GM23338 (cell line): ENCODE results near the gene GRIK2. TPM values are rescaled to one million over a fixed set of nuclear protein-coding genes. Genes with fewer than 3 reads are reported as not detected.

Experiments
- ATAC-seq: fragments of 200-7000 bp; cut with Tn5 transposase; 3 replicates; pipeline ENCODE4 v1.9.1; 2020
- DNase-seq: peaks from one replicate; pipeline ENCODE4 v3.0.0-alpha.2; 2015; ENCODE audit warnings: low spot score
- H2AFZ ChIP-seq: fragments of 200-600 bp; sonication (generic); 2 replicates; pipeline ENCODE4 v1.8.0; 2016; ENCODE audit warnings: antibody characterized with exemption, mild to moderate bottlenecking, moderate library complexity
- H3F3A ChIP-seq: fragments of 200-600 bp; sonication (generic); replicated peaks from 2 replicates; pipeline ENCODE4 v1.8.0; 2017; ENCODE audit warnings: antibody characterized with exemption, mixed run types, low read depth
- H3K27ac ChIP-seq: fragments of 200-600 bp; sonication (generic); 2 replicates; pipeline ENCODE4 v1.6.1; 2016; ENCODE audit warnings: low read depth
- H3K27me3 ChIP-seq: fragments of 200-600 bp; sonication (generic); 2 replicates; pipeline ENCODE4 v1.8.0; 2016; ENCODE audit warnings: mild to moderate bottlenecking, mixed run types, moderate library complexity; ENCODE audit not compliant: insufficient read depth
- H3K36me3 ChIP-seq: fragments of 200-600 bp; sonication (generic); 2 replicates; pipeline ENCODE4 v1.8.0; 2016; ENCODE audit warnings: mild to moderate bottlenecking; ENCODE audit not compliant: insufficient read depth
- H3K4me1 ChIP-seq: fragments of 200-600 bp; sonication (generic); 2 replicates; pipeline ENCODE4 v1.8.0; 2016; ENCODE audit warnings: mild to moderate bottlenecking, moderate library complexity; ENCODE audit not compliant: insufficient read depth
- H3K4me2 ChIP-seq: fragments of 200-600 bp; sonication (generic); 2 replicates; pipeline ENCODE4 v1.7.1; 2017; ENCODE audit warnings: mixed run types
- H3K4me3 ChIP-seq: fragments of 200-600 bp; sonication (generic); 2 replicates; pipeline ENCODE4 v1.6.1; 2016; ENCODE audit warnings: mixed run types
- H3K79me2 ChIP-seq: fragments of 200-600 bp; sonication (generic); replicated peaks from 2 replicates; pipeline ENCODE4 v1.8.0; 2017; ENCODE audit warnings: mild to moderate bottlenecking; ENCODE audit not compliant: insufficient read depth
- H3K9me2 ChIP-seq: fragments of 200-600 bp; sonication (generic); 2 replicates; pipeline ENCODE4 v1.8.0; 2017; ENCODE audit not compliant: insufficient read depth
- H4K20me1 ChIP-seq: fragments of 200-600 bp; sonication (generic); replicated peaks from 2 replicates; pipeline ENCODE4 v1.8.0; 2017; ENCODE audit warnings: mild to moderate bottlenecking; ENCODE audit not compliant: insufficient read depth
- H3K27ac Mint-ChIP-seq: 2 replicates; pipeline ENCODE4 v1.8.0; 2020; ENCODE audit warnings: inconsistent platforms, mild to moderate bottlenecking, moderate library complexity, mixed read lengths
- H3K27me3 Mint-ChIP-seq: 3 replicates; pipeline ENCODE4 v1.8.0; 2022; ENCODE audit warnings: low read depth, mild to moderate bottlenecking, moderate library complexity, mixed read lengths, inconsistent platforms; ENCODE audit not compliant: insufficient read depth, poor library complexity
- H3K36me3 Mint-ChIP-seq: 3 replicates; pipeline ENCODE4 v1.8.0; 2021; ENCODE audit warnings: low read depth, mild to moderate bottlenecking, inconsistent platforms, moderate library complexity, mixed read lengths
- H3K4me1 Mint-ChIP-seq: 3 replicates; pipeline ENCODE4 v1.8.0; 2020; ENCODE audit warnings: mild to moderate bottlenecking, inconsistent platforms, mixed read lengths
- H3K4me3 Mint-ChIP-seq: 3 replicates; pipeline ENCODE4 v1.8.0; 2021; ENCODE audit warnings: moderate library complexity, mild to moderate bottlenecking, inconsistent platforms, mixed read lengths
- H3K9me3 Mint-ChIP-seq: 3 replicates; pipeline ENCODE4 v1.8.0; 2020; ENCODE audit warnings: moderate library complexity, mild to moderate bottlenecking, inconsistent platforms, mixed read lengths
- CREB1 ChIP-seq: fragments of 250-450 bp; sonication (Bioruptor Pico); IDR thresholded peaks from 2 replicates; pipeline ENCODE4 v1.5.0; 2020; ENCODE audit warnings: low read depth, mild to moderate bottlenecking, moderate library complexity
- EZH2 ChIP-seq: fragments of 200-600 bp; sonication (generic); IDR thresholded peaks from one replicate; pipeline ENCODE4 v1.8.0; 2017; ENCODE audit warnings: antibody characterized with exemption, mild to moderate bottlenecking, low read depth; ENCODE audit not compliant: unreplicated experiment
- EZH2phosphoT487 ChIP-seq: fragments of 200-600 bp; sonication (generic); IDR thresholded peaks from one replicate; pipeline ENCODE4 v1.8.1; 2018; ENCODE audit warnings: antibody characterized with exemption; ENCODE audit not compliant: unreplicated experiment
- JUNB ChIP-seq: IDR thresholded peaks from one replicate; pipeline ENCODE4 v1.6.1; 2016; ENCODE audit warnings: antibody characterized with exemption; ENCODE audit not compliant: unreplicated experiment
- NANOG ChIP-seq: IDR thresholded peaks from 2 replicates; pipeline ENCODE4 v1.6.1; 2016; ENCODE audit warnings: antibody characterized with exemption, borderline replicate concordance
- POLR2AphosphoS5 ChIP-seq: IDR thresholded peaks from 2 replicates; pipeline ENCODE4 v1.6.1; 2016; ENCODE audit warnings: antibody characterized with exemption, low read depth
- STAT1 ChIP-seq: IDR thresholded peaks from one replicate; pipeline ENCODE4 v1.6.1; 2016; ENCODE audit warnings: antibody characterized with exemption; ENCODE audit not compliant: unreplicated experiment
- ZNF114 ChIP-seq: fragments of 250-450 bp; sonication (Bioruptor Pico); IDR thresholded peaks from 2 replicates; pipeline ENCODE4 v1.5.0; 2020; ENCODE audit warnings: mild to moderate bottlenecking, moderate library complexity
- ZNF331 ChIP-seq: fragments of 250-450 bp; sonication (Bioruptor Pico); IDR thresholded peaks from 2 replicates; pipeline ENCODE4 v1.5.0; 2020; ENCODE audit warnings: low read depth, mild to moderate bottlenecking, moderate library complexity
- polyA plus RNA-seq: library from polyadenylated mRNA; unstranded; fragments of >200 nt; fragmentation: Nextera tagmentation; extraction: Ambion mirVana; gene quantifications from 2 replicates; pipeline ENCODE4 v1.2.1, GENCODE V29; 2016
- total RNA-seq: library from RNA; depleted of rRNA; stranded (reverse); fragments of >200 nt; shearing (Covaris generic); gene quantifications from 2 replicates; pipeline ENCODE4 v1.2.3, GENCODE V29; 2014
- TF ChIP-seq, protein P1 (sequence below): IDR thresholded peaks from 2 replicates; pipeline ENCODE4 v1.6.1; 2016; ENCODE audit warnings: antibody characterized with exemption
- TF ChIP-seq, protein P2 (sequence below): fragments of 250-450 bp; sonication (Bioruptor Pico); IDR thresholded peaks from 2 replicates; pipeline ENCODE4 v1.5.0; 2020; ENCODE audit warnings: mild to moderate bottlenecking, moderate library complexity
- TF ChIP-seq, protein P3 (sequence below), 2 experiments: fragments of 200-600 bp in 1 of 2; sonication (generic) in 1 of 2; conservative IDR thresholded peaks; 2 replicates each; pipeline versions ENCODE4 v1.5.1 to v1.6.1; 2016 to 2017; ENCODE audit warnings: antibody characterized with exemption in 2 of 2, low read depth in 2 of 2, mild to moderate bottlenecking in 2 of 2, moderate library complexity in 1 of 2
- TF ChIP-seq, protein P4 (sequence below): IDR thresholded peaks from one replicate; pipeline ENCODE4 v1.6.1; 2018; ENCODE audit warnings: antibody characterized with exemption; ENCODE audit not compliant: unreplicated experiment

Gene GRIK2
- total and polyA plus RNA-seq, 2 experiments from 2014 or later = 0.73 to 3.0 TPM

DNA sequence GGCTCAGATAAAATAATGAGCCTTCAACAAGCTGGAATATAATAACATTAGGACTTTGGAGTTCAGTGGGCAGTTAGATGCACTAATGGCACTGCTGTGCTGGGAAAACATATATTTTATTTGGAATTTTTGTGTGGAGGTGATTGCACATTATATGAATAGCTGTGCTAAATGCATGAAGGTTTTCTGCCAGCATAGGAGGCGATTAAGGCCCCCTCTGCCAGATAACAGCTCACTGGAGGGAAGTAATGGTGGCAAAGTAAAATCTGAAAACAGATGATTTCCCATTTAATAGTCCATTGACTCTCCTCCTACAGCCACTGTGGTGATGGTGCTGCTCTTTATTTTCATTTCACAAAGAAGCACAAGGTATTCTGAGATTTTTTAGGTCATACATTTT, 326.0 kb downstream of the GRIK2 start:
- TF ChIP-seq POLR2AphosphoS5 = no peak
- TF ChIP-seq, protein P1, sequence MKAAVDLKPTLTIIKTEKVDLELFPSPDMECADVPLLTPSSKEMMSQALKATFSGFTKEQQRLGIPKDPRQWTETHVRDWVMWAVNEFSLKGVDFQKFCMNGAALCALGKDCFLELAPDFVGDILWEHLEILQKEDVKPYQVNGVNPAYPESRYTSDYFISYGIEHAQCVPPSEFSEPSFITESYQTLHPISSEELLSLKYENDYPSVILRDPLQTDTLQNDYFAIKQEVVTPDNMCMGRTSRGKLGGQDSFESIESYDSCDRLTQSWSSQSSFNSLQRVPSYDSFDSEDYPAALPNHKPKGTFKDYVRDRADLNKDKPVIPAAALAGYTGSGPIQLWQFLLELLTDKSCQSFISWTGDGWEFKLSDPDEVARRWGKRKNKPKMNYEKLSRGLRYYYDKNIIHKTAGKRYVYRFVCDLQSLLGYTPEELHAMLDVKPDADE = no peak
- TF ChIP-seq, protein P2, sequence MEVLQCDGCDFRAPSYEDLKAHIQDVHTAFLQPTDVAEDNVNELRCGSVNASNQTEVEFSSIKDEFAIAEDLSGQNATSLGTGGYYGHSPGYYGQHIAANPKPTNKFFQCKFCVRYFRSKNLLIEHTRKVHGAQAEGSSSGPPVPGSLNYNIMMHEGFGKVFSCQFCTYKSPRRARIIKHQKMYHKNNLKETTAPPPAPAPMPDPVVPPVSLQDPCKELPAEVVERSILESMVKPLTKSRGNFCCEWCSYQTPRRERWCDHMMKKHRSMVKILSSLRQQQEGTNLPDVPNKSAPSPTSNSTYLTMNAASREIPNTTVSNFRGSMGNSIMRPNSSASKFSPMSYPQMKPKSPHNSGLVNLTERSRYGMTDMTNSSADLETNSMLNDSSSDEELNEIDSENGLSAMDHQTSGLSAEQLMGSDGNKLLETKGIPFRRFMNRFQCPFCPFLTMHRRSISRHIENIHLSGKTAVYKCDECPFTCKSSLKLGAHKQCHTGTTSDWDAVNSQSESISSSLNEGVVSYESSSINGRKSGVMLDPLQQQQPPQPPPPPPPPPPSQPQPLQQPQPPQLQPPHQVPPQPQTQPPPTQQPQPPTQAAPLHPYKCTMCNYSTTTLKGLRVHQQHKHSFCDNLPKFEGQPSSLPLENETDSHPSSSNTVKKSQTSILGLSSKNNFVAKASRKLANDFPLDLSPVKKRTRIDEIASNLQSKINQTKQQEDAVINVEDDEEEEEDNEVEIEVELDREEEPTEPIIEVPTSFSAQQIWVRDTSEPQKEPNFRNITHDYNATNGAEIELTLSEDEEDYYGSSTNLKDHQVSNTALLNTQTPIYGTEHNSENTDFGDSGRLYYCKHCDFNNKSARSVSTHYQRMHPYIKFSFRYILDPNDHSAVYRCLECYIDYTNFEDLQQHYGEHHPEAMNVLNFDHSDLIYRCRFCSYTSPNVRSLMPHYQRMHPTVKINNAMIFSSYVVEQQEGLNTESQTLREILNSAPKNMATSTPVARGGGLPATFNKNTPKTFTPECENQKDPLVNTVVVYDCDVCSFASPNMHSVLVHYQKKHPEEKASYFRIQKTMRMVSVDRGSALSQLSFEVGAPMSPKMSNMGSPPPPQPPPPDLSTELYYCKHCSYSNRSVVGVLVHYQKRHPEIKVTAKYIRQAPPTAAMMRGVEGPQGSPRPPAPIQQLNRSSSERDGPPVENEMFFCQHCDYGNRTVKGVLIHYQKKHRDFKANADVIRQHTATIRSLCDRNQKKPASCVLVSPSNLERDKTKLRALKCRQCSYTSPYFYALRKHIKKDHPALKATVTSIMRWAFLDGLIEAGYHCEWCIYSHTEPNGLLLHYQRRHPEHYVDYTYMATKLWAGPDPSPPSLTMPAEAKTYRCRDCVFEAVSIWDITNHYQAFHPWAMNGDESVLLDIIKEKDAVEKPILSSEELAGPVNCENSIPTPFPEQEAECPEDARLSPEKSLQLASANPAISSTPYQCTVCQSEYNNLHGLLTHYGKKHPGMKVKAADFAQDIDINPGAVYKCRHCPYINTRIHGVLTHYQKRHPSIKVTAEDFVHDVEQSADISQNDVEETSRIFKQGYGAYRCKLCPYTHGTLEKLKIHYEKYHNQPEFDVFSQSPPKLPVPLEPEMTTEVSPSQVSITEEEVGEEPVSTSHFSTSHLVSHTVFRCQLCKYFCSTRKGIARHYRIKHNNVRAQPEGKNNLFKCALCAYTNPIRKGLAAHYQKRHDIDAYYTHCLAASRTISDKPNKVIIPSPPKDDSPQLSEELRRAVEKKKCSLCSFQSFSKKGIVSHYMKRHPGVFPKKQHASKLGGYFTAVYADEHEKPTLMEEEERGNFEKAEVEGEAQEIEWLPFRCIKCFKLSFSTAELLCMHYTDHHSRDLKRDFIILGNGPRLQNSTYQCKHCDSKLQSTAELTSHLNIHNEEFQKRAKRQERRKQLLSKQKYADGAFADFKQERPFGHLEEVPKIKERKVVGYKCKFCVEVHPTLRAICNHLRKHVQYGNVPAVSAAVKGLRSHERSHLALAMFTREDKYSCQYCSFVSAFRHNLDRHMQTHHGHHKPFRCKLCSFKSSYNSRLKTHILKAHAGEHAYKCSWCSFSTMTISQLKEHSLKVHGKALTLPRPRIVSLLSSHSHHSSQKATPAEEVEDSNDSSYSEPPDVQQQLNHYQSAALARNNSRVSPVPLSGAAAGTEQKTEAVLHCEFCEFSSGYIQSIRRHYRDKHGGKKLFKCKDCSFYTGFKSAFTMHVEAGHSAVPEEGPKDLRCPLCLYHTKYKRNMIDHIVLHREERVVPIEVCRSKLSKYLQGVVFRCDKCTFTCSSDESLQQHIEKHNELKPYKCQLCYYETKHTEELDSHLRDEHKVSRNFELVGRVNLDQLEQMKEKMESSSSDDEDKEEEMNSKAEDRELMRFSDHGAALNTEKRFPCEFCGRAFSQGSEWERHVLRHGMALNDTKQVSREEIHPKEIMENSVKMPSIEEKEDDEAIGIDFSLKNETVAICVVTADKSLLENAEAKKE = no peak
- no peak for TF ChIP-seq STAT1
- TF ChIP-seq EZH2phosphoT487 = no peak
- TF ChIP-seq EZH2 = no peak
- TF ChIP-seq JUNB = no peak
- no peak for TF ChIP-seq ZNF331
- TF ChIP-seq ZNF114 = no peak
- no peak for TF ChIP-seq NANOG
- TF ChIP-seq CREB1 (CRISPR knock-in tag) = no peak
- TF ChIP-seq, protein P3, sequence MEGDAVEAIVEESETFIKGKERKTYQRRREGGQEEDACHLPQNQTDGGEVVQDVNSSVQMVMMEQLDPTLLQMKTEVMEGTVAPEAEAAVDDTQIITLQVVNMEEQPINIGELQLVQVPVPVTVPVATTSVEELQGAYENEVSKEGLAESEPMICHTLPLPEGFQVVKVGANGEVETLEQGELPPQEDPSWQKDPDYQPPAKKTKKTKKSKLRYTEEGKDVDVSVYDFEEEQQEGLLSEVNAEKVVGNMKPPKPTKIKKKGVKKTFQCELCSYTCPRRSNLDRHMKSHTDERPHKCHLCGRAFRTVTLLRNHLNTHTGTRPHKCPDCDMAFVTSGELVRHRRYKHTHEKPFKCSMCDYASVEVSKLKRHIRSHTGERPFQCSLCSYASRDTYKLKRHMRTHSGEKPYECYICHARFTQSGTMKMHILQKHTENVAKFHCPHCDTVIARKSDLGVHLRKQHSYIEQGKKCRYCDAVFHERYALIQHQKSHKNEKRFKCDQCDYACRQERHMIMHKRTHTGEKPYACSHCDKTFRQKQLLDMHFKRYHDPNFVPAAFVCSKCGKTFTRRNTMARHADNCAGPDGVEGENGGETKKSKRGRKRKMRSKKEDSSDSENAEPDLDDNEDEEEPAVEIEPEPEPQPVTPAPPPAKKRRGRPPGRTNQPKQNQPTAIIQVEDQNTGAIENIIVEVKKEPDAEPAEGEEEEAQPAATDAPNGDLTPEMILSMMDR (conservative IDR thresholded peaks at IDR 0.05; ENCODE audit: low read depth in 2 of 2) = no peak
- TF ChIP-seq, protein P4, sequence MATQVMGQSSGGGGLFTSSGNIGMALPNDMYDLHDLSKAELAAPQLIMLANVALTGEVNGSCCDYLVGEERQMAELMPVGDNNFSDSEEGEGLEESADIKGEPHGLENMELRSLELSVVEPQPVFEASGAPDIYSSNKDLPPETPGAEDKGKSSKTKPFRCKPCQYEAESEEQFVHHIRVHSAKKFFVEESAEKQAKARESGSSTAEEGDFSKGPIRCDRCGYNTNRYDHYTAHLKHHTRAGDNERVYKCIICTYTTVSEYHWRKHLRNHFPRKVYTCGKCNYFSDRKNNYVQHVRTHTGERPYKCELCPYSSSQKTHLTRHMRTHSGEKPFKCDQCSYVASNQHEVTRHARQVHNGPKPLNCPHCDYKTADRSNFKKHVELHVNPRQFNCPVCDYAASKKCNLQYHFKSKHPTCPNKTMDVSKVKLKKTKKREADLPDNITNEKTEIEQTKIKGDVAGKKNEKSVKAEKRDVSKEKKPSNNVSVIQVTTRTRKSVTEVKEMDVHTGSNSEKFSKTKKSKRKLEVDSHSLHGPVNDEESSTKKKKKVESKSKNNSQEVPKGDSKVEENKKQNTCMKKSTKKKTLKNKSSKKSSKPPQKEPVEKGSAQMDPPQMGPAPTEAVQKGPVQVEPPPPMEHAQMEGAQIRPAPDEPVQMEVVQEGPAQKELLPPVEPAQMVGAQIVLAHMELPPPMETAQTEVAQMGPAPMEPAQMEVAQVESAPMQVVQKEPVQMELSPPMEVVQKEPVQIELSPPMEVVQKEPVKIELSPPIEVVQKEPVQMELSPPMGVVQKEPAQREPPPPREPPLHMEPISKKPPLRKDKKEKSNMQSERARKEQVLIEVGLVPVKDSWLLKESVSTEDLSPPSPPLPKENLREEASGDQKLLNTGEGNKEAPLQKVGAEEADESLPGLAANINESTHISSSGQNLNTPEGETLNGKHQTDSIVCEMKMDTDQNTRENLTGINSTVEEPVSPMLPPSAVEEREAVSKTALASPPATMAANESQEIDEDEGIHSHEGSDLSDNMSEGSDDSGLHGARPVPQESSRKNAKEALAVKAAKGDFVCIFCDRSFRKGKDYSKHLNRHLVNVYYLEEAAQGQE = no peak
- peak overlapping the region; percentile 15; the same call in 1 of the 2 replicates for H3K4me2 ChIP-seq
- Mint-ChIP-seq H3K4me3 (no peak overlapping the region), H3K9me3 (no peaks in the 10 kb centered on the region; the same call in 2 of the 3 replicates), H3K4me1 (peaks cover 42% of the 10 kb centered on the region), H3K36me3 (no peaks in the 10 kb centered on the region), H3K27me3 (no peaks in the 10 kb centered on the region), H3K27ac (peak overlapping the region; percentile 94)
- no peaks in the 10 kb centered on the region for H3K36me3 ChIP-seq
- H3K27me3 ChIP-seq = no peaks in the 10 kb centered on the region
- no peak overlapping the region for H2AFZ ChIP-seq
- no peaks in the 10 kb centered on the region; the same call in 1 of the 2 replicates for H3F3A ChIP-seq
- H4K20me1 ChIP-seq = no peaks in the 10 kb centered on the region
- no peaks in the 10 kb centered on the region for H3K9me2 ChIP-seq
- peaks cover 43% of the 10 kb centered on the region for H3K4me1 ChIP-seq
- no peak for ATAC-seq
- DNase-seq = no peak
- no peak overlapping the region for H3K27ac ChIP-seq
- no peak overlapping the region for H3K4me3 ChIP-seq
- H3K79me2 ChIP-seq = no peaks in the 10 kb centered on the region
